Measurements from ENCODE around the gene FAM78B. TPM values are rescaled to one million over a fixed set of nuclear protein-coding genes. Genes with fewer than 3 reads are reported as not detected.

Gene FAM78B
- polyA plus RNA-seq, 3 donors: not detected

DNA sequence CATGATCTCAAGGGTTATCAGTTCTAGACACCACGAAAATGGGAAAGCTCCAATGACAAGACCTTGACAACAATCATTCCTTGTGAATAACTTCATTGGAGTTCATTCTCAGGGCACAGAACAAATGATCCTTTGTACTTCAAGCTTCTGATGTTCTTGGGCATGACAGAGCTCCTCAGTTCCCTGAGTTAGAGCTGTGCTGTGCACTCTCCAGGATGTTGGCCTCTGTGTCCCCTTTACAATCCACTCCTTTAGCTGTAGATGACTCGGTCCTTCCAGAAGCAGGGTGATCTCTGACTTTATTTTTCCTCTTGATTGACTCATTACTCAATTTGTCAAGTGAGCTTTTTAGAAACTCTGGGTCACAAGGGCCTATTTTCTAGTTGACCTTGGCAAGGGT is 3.9 kb upstream of the FAM78B start:
- WGBS (ENCODE audit: insufficient coverage): 85% methylated on average over 1 of the region's 2 CpGs
- DNase-seq: no peak
- H4K20me1 ChIP-seq (ENCODE audit: insufficient read depth, low read length): no peaks in the 10 kb centered on the region
- no peak overlapping the region for H2AFZ ChIP-seq (ENCODE audit: insufficient read depth, low read depth, low read length, poor library complexity, severe bottlenecking)
- H3K79me2 ChIP-seq (ENCODE audit: insufficient read depth, low read length): no peaks in the 10 kb centered on the region
- no peaks in the 10 kb centered on the region for H3K4me1 ChIP-seq (ENCODE audit: control insufficient read depth in 1 of 2, insufficient read depth in 2 of 2, low read length in 2 of 2)
- no peak overlapping the region for H3K9ac ChIP-seq (ENCODE audit: insufficient read depth, low read length, poor library complexity, severe bottlenecking)
- peaks cover 7% of the 10 kb centered on the region for H3K4me1 Mint-ChIP-seq
- intact Hi-C loops (cut with micrococcal nuclease): no loop called here
- no peak overlapping the region for H3K27ac ChIP-seq (ENCODE audit: low read depth in 1 of 2, low read length in 2 of 2)
- H3K36me3 Mint-ChIP-seq: no peaks in the 10 kb centered on the region
- peaks cover 0 to 6% (median 3%) of the 10 kb centered on the region in 7 donors for H3K9me3 Mint-ChIP-seq
- H3K4me3 Mint-ChIP-seq: no peak overlapping the region
- no peak overlapping the region for H3K4me3 ChIP-seq (replicated peaks in 1 of 3; ENCODE audit: low read depth in 2 of 3, low read length in 3 of 3)
- H3K27ac Mint-ChIP-seq: no peak overlapping the region
- H3K36me3 ChIP-seq (replicated peaks in 1 of 2; ENCODE audit: control insufficient read depth in 1 of 2, insufficient read depth in 2 of 2, low read length in 2 of 2): no peaks in the 10 kb centered on the region
- H3K9me3 ChIP-seq (replicated peaks in 1 of 2; ENCODE audit: control insufficient read depth in 1 of 2, insufficient read depth in 1 of 2, low read length in 2 of 2): peaks cover 0 to 17% of the 10 kb centered on the region in 2 donors
- no peak overlapping the region for H3K4me2 ChIP-seq (replicated peaks; ENCODE audit: extremely low read depth, low read length, poor library complexity, severe bottlenecking)
- TF ChIP-seq, protein P1, sequence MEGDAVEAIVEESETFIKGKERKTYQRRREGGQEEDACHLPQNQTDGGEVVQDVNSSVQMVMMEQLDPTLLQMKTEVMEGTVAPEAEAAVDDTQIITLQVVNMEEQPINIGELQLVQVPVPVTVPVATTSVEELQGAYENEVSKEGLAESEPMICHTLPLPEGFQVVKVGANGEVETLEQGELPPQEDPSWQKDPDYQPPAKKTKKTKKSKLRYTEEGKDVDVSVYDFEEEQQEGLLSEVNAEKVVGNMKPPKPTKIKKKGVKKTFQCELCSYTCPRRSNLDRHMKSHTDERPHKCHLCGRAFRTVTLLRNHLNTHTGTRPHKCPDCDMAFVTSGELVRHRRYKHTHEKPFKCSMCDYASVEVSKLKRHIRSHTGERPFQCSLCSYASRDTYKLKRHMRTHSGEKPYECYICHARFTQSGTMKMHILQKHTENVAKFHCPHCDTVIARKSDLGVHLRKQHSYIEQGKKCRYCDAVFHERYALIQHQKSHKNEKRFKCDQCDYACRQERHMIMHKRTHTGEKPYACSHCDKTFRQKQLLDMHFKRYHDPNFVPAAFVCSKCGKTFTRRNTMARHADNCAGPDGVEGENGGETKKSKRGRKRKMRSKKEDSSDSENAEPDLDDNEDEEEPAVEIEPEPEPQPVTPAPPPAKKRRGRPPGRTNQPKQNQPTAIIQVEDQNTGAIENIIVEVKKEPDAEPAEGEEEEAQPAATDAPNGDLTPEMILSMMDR (IDR thresholded peaks at IDR 0.05): no peak
- peaks cover 27 to 33% of the 10 kb centered on the region in 2 donors for H3K27me3 ChIP-seq (ENCODE audit: control insufficient read depth in 2 of 2, insufficient read depth in 2 of 2, low read length in 2 of 2)
- H3K27me3 Mint-ChIP-seq (ENCODE audit: low read depth in 3 of 3): peaks cover 20 to 36% (median 36%) of the 10 kb centered on the region in 3 donors

DNA sequence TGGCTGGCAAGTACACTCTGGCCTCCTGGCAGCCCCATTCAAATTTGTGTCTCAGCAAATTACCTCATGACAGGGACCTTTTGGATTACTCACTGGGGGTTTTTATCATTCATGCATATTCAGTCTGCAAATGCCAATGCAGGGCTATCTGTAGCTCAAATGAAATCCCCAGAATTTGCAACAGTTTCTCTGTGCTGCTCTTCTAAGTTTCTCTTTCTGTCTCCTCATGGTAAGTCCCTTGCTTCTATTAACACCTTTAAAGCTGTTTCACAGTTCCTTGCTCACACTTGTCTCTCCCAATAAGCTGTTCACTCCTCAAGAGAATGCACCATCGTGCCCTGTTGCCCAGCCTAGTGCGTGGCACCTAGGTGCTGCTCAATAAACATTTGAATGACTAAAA is 3.3 kb upstream of the FAM78B start:
- no peak overlapping the region for H3K27ac Mint-ChIP-seq
- intact Hi-C loops (cut with micrococcal nuclease): no loop called here
- H3K4me1 Mint-ChIP-seq: peaks cover 13% of the 10 kb centered on the region
- H3K36me3 Mint-ChIP-seq: no peaks in the 10 kb centered on the region
- 80% methylated on average over 2 of the region's 2 CpGs for WGBS (ENCODE audit: insufficient coverage)
- Histone ChIP-seq H3K4me3 (replicated peaks in 1 of 3; ENCODE audit: low read depth in 2 of 3, low read length in 3 of 3) (no peak overlapping the region), H3K36me3 (replicated peaks in 1 of 2; ENCODE audit: control insufficient read depth in 1 of 2, insufficient read depth in 2 of 2, low read length in 2 of 2) (no peaks in the 10 kb centered on the region), H4K20me1 (ENCODE audit: insufficient read depth, low read length) (no peaks in the 10 kb centered on the region), H3K9me3 (replicated peaks in 1 of 2; ENCODE audit: control insufficient read depth in 1 of 2, insufficient read depth in 1 of 2, low read length in 2 of 2) (peaks cover 0 to 22% of the 10 kb centered on the region in 2 donors), H3K4me1 (ENCODE audit: control insufficient read depth in 1 of 2, insufficient read depth in 2 of 2, low read length in 2 of 2) (no peaks in the 10 kb centered on the region), H3K9ac (ENCODE audit: insufficient read depth, low read length, poor library complexity, severe bottlenecking) (no peak overlapping the region), H3K27ac (ENCODE audit: low read depth in 1 of 2, low read length in 2 of 2) (no peak overlapping the region), H3K4me2 (replicated peaks; ENCODE audit: extremely low read depth, low read length, poor library complexity, severe bottlenecking) (no peak overlapping the region), H2AFZ (ENCODE audit: insufficient read depth, low read depth, low read length, poor library complexity, severe bottlenecking) (no peak overlapping the region), H3K27me3 (ENCODE audit: control insufficient read depth in 2 of 2, insufficient read depth in 2 of 2, low read length in 2 of 2) (peaks cover 33 to 35% of the 10 kb centered on the region in 2 donors), H3K79me2 (ENCODE audit: insufficient read depth, low read length) (no peaks in the 10 kb centered on the region)
- H3K4me3 Mint-ChIP-seq: peak overlapping the region in 1 of 2 donors; percentile 13
- DNase-seq: no peak
- TF ChIP-seq, protein P1 (IDR thresholded peaks at IDR 0.05): no peak
- H3K9me3 Mint-ChIP-seq: peaks cover 0 to 9% (median 3%) of the 10 kb centered on the region in 7 donors
- H3K27me3 Mint-ChIP-seq (ENCODE audit: low read depth in 3 of 3): peaks cover 24 to 43% (median 43%) of the 10 kb centered on the region in 3 donors
